IPS-NIHi11 (cell line): ENCODE data around the gene PCDH19.

Source experiments
- DNase-seq: peaks from one replicate; pipeline ENCODE4 v3.0.0; 2012; ENCODE audit warnings: mixed read lengths, low spot score

The PCDH19 gene

GRCh38 chrX:100299559-100299958, 110.5 kb downstream of the PCDH19 start:
- no peak for DNase-seq

GRCh38 chrX:100297728-100298127, 112.3 kb downstream of the PCDH19 start:
- no peak for DNase-seq

- peak; percentile 26 for DNase-seq
Observed at GRCh38 chrX:100296183-100296753, 113.8 kb downstream of the PCDH19 start.

DNA sequence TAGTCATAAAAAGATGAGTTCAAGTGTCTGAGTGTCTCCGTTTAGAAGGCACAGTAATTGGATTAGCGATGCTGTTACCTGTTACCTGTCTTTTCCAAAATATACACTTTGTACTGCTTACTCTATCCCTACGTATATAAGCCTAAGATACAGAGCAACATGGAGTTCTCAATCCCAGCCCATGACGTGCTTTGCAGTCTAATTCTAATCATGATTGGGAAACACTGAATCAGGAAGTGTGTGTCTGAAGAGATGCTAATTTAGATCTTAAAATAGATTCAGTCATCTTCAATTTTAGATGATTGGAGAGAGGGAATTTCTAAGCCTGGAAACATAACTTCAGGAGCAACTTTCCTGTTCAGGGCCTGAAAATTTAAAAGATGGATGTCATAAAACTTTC, 115.1 kb downstream of the PCDH19 start:
- DNase-seq, result no peak

DNA sequence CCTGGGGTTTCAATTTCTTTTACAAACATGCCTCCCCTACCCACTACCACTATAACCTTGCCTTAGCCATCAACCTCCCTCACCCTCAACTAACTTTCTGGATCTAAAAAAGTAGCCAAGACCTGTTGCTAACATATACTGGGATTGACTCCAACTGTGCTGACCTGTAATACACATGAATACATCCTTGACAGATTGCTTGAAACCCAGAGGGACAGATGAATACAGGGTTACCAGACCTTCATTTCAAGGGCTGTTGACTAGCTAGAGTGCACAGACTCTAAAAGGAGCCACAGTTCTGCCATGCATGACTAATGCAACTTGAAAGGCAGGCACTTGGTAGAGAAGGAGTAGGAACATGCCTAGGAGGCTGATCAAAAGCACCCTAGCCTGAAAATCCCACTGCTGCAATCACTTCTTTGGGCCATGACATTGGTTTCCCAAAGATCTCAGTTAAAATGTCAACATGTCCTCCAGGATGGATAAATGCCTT, 121.0 kb downstream of the PCDH19 start:
- DNase-seq, result no peak

DNA sequence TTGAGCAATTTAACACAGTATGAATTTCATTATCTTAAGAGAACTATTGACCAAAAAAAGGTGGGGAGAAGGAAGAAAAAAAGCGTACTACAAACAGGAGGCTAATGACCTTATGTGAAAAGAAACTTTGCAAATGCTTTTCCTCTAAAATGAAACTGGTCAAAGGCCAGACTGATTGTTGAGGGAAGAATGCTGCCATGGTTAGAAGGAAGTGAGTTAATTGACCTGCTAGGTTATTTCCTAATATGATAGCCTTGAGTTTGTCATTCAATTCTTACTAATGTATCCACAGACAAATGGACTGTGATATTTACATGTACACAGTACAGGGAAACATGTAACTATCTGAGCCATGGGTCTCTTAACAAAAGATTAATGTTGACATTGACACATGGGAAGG, 132.8 kb downstream of the PCDH19 start:
- DNase-seq, result no peak

DNA sequence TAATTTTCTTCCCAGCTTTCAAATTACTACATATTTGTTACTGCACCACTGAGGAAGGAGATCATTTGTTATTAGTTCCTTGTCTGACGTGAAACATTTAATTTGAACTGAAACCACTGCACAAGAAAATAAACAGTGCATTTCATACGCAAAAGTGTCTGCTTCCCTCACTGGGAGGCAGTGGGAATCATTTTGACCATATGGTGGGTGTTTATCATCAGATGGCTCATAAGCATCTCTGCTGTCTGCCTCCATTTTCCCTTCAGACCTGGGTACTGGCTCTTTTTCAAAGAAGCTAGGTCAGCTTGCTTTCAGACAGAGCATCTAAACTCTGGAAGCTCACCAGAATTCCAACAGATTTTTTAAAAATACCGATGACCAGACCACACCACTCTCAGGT, 135.2 kb downstream of the PCDH19 start:
- DNase-seq, result no peak

GRCh38 chrX:100265179-100265578, 144.9 kb downstream of the PCDH19 start:
- no peak for DNase-seq

GRCh38 chrX:100264200-100264599, 145.9 kb downstream of the PCDH19 start:
- no peak for DNase-seq

DNA sequence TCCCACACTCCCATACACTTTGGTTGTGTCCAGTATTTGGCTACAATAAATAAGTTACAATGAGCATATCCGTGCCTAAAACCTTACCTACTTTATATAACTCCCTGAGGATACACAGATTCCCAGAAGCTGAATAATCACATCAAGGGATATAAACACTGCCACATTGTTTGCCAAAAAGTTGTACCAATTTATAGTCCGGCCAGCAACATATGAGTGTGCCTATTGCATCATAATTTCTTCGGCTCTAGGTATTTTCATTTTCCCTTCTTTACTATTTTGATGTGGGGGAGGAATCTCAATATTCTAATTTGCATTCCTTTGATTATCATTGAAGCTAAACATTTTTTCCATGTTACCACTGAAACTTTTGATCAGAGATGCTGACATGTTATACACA, 146.4 kb downstream of the PCDH19 start:
- no peak for DNase-seq

GRCh38 chrX:100248885-100249493, 161.1 kb downstream of the PCDH19 start:
- no peak for DNase-seq

GRCh38 chrX:100247826-100248225, 162.2 kb downstream of the PCDH19 start:
- no peak for DNase-seq

DNA sequence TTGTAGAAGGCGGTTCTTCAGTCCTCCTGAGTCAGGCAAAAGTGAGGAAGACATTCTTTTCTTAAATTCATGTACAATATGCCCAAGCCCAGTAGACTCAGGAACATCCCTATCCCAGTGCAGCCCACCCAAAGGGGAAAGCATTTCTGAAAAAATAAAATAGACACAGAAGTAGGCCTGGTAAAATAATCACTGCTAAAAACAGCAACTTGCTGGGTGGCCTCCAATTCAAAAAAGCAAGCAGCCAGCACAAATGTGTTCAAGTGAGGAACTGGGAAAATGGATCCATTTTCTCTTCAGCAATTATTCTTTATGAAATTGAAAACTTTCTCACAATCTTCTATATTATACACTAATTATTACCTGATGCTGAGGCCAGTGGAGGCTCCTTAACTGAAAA, 165.4 kb downstream of the PCDH19 start:
- DNase-seq, result no peak
